ENCODE measurements around the gene TSPAN14. TPM values are rescaled to one million over a fixed set of nuclear protein-coding genes. Genes with fewer than 3 reads are reported as not detected.

TSPAN14 gene
- total RNA-seq, 2 donors from 2014 or later, result 121 to 123 TPM

GRCh38 chr10:80421707-80422536, 32.2 kb upstream of the TSPAN14 start:
- peaks cover 32% of the 10 kb centered on the region for H3K4me1 Mint-ChIP-seq
- Histone ChIP-seq H3K27me3 (ENCODE audit: control insufficient read depth, insufficient read depth, low read length, poor library complexity, severe bottlenecking) (no peaks in the 10 kb centered on the region), H3K4me1 (ENCODE audit: control insufficient read depth, insufficient read depth, low read length) (peaks cover 16% of the 10 kb centered on the region), H3K4me3 (ENCODE audit: low read length) (no peak overlapping the region), H3K27ac (ENCODE audit: low read depth, low read length) (no peak overlapping the region), H3K9ac (ENCODE audit: extremely low read depth, low read length, poor library complexity, severe bottlenecking) (no peak overlapping the region), H3K9me3 (ENCODE audit: control insufficient read depth, low read length) (no peaks in the 10 kb centered on the region), H3K36me3 (ENCODE audit: control insufficient read depth, insufficient read depth, low read length) (peaks cover 70% of the 10 kb centered on the region)
- DNase-seq, result no peak
- TF ChIP-seq, protein P1, sequence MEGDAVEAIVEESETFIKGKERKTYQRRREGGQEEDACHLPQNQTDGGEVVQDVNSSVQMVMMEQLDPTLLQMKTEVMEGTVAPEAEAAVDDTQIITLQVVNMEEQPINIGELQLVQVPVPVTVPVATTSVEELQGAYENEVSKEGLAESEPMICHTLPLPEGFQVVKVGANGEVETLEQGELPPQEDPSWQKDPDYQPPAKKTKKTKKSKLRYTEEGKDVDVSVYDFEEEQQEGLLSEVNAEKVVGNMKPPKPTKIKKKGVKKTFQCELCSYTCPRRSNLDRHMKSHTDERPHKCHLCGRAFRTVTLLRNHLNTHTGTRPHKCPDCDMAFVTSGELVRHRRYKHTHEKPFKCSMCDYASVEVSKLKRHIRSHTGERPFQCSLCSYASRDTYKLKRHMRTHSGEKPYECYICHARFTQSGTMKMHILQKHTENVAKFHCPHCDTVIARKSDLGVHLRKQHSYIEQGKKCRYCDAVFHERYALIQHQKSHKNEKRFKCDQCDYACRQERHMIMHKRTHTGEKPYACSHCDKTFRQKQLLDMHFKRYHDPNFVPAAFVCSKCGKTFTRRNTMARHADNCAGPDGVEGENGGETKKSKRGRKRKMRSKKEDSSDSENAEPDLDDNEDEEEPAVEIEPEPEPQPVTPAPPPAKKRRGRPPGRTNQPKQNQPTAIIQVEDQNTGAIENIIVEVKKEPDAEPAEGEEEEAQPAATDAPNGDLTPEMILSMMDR (conservative IDR thresholded peaks at IDR 0.05), result no peak
- no peak overlapping the region for H3K4me3 Mint-ChIP-seq
- H3K27ac Mint-ChIP-seq, result peak overlapping the region; percentile 41
- peaks cover 59% of the 10 kb centered on the region for H3K36me3 Mint-ChIP-seq (ENCODE audit: low read depth)
- H3K9me3 Mint-ChIP-seq, result no peaks in the 10 kb centered on the region
- no peaks in the 10 kb centered on the region for H3K27me3 Mint-ChIP-seq (ENCODE audit: insufficient read depth)
- WGBS, 2 experiments (ENCODE audit: insufficient coverage in 1 of 2, insufficient read length in 1 of 2), result 94 to 95% methylated on average over 4 to 7 of the region's 8 CpGs

DNA sequence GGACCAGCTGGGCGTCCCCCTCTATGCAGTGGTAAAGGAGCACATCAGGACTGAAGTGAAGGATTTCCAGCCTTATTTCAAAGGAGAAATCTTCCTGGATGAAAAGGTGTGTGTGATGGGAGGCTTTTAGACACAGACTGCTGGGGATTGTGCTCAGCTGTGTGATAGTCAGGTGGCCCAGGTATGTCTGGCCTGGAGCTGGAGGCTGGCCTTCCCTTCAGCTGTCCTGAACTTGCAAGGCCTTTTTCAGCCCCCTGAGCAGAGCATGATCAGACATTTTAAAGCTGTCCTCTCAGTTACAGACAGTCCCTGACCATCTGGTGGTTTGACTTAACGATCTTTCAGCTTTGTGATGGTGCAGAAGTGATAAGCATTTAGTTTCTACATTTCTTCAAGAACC, 28.2 kb upstream of the TSPAN14 start:
- Mint-ChIP-seq H3K27ac (no peak overlapping the region), H3K27me3 (ENCODE audit: insufficient read depth) (no peaks in the 10 kb centered on the region)
- no peaks in the 10 kb centered on the region for H3K27me3 ChIP-seq (ENCODE audit: control insufficient read depth, insufficient read depth, low read length, poor library complexity, severe bottlenecking)

GRCh38 chr10:80427541-80427940, 26.6 kb upstream of the TSPAN14 start:
- Mint-ChIP-seq H3K27ac (peak overlapping the region; percentile 20), H3K4me3 (no peak overlapping the region), H3K4me1 (no peaks in the 10 kb centered on the region), H3K36me3 (ENCODE audit: low read depth) (peaks cover 85% of the 10 kb centered on the region), H3K9me3 (no peaks in the 10 kb centered on the region), H3K27me3 (ENCODE audit: insufficient read depth) (no peaks in the 10 kb centered on the region)
- Histone ChIP-seq H3K27me3 (ENCODE audit: control insufficient read depth, insufficient read depth, low read length, poor library complexity, severe bottlenecking) (no peaks in the 10 kb centered on the region), H3K4me1 (ENCODE audit: control insufficient read depth, insufficient read depth, low read length) (no peaks in the 10 kb centered on the region), H3K27ac (ENCODE audit: low read depth, low read length) (no peak overlapping the region), H3K9me3 (ENCODE audit: control insufficient read depth, low read length) (no peaks in the 10 kb centered on the region), H3K36me3 (ENCODE audit: control insufficient read depth, insufficient read depth, low read length) (peaks cover 83% of the 10 kb centered on the region), H3K9ac (ENCODE audit: extremely low read depth, low read length, poor library complexity, severe bottlenecking) (no peak overlapping the region), H3K4me3 (ENCODE audit: low read length) (no peak overlapping the region)
- WGBS, 2 experiments (ENCODE audit: insufficient coverage in 1 of 2, insufficient read length in 1 of 2), result 75 to 97% methylated on average over 1 to 2 of the region's 2 CpGs
- DNase-seq, result no peak
- TF ChIP-seq, protein P1 (conservative IDR thresholded peaks at IDR 0.05), result no peak

More for the DNA sequence above, 28.2 kb upstream of the TSPAN14 start:
- Mint-ChIP-seq H3K4me1 (peaks cover 8% of the 10 kb centered on the region), H3K36me3 (ENCODE audit: low read depth) (peaks cover 86% of the 10 kb centered on the region), H3K4me3 (no peak overlapping the region), H3K9me3 (no peaks in the 10 kb centered on the region)
- H3K36me3 ChIP-seq (ENCODE audit: control insufficient read depth, insufficient read depth, low read length), result peaks cover 82% of the 10 kb centered on the region
- 80 to 97% methylated on average over 1 to 2 of the region's 2 CpGs for WGBS, 2 experiments (ENCODE audit: insufficient coverage in 1 of 2, insufficient read length in 1 of 2)
- H3K9me3 ChIP-seq (ENCODE audit: control insufficient read depth, low read length), result no peaks in the 10 kb centered on the region
- no peak for DNase-seq
- no peak overlapping the region for H3K9ac ChIP-seq (ENCODE audit: extremely low read depth, low read length, poor library complexity, severe bottlenecking)
- H3K4me3 ChIP-seq (ENCODE audit: low read length), result no peak overlapping the region
- no peak overlapping the region for H3K27ac ChIP-seq (ENCODE audit: low read depth, low read length)
- TF ChIP-seq, protein P1 (conservative IDR thresholded peaks at IDR 0.05), result no peak
- H3K4me1 ChIP-seq (ENCODE audit: control insufficient read depth, insufficient read depth, low read length), result peaks cover 8% of the 10 kb centered on the region
